G401.6 (cell line): ENCODE results near the gene TMEM165.

ENCODE experiments used
- FAIRE-seq: peaks from 2 replicates; lab custom pipeline; 2012; peaks lifted over from hg19 to GRCh38; lab: Jason Lieb, UNC

The TMEM165 gene

DNA sequence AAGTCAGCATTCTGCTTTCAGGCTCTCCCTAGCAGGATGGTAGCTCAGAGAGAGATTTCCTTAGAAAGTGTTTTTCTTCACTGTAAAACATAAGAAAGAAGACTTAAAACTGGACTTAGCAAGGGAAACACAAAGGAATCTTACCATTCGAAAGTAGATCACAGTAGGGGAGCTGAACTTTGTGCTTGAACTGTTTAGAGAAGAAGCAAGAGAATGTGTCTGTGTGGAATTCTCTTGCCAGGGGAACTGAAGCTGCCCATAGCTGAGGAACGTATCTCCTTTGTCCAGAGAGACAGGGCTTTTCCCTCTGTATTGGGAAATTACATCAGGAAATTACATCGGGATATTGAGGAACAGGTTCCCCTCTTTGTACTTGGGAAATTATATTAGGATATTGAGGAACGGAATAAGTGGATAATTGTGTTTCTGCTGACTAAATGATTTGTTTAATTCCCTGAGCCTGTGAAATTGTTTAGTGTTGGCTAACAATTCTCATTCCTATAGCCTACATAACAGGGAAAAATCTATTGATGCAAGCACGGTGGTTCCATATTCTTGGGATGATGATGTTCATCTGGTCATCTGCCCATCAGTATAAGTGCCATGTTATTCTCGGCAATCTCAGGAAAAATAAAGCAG is 28.6 kb upstream of the TMEM165 start:
- no peak for FAIRE-seq

- no peak for FAIRE-seq
Measured at GRCh38 chr4:55369968-55370367, 25.8 kb upstream of the TMEM165 start.

- FAIRE-seq, result no peak
Measured at GRCh38 chr4:55372259-55372658, 23.5 kb upstream of the TMEM165 start.

- no peak for FAIRE-seq
Measured at GRCh38 chr4:55373461-55373860, 22.3 kb upstream of the TMEM165 start.

- no peak for FAIRE-seq
Measured at GRCh38 chr4:55376698-55377097, 19.1 kb upstream of the TMEM165 start.

DNA sequence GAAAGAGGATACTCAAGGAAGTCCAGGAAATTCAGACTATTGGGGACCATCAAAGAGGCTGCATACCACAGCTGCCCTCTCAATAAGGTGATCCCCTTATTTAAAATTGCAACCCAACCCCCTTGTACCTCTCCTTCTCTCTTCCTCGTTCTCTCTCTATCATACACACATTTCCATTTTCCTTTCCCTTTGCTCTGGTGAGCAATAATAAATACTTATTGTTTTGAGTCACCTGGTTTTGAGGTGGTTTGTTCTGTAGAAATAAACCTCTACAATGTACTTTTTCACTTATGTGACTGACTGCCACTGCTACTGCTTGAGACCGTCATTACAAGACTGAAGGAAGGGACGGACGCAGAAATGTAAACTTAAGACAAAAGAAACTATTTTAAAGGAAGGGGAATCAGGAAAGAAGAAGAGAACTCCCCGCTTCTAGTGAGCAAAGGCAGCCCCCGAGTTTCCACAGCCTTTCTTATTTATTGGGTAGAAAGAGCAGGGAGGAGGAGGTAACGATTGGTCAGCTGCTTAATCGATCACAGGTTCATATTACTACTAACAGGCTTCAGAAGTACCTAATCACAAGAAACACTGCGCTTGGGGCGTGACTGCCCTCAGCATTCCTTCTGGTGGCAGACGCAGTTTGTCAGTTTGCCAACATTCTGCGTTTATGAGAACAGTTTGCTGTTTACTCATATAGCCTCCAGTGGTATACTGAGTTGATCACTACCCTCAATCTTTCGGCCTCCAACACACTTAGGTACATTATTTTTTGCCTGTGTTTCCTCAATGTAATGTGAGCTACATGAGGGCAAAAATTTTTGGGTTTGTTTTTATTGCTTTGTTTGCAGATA is 16.9 kb upstream of the TMEM165 start:
- no peak for FAIRE-seq

- FAIRE-seq, result no peak
Measured at GRCh38 chr4:55380576-55380975, 15.2 kb upstream of the TMEM165 start.

GRCh38 chr4:55381502-55381901 is 14.3 kb upstream of the TMEM165 start:
- FAIRE-seq, result no peak

GRCh38 chr4:55382488-55383003 is 13.2 kb upstream of the TMEM165 start:
- no peak for FAIRE-seq

- FAIRE-seq, result no peak
Measured at GRCh38 chr4:55385201-55385649, 10.5 kb upstream of the TMEM165 start.

GRCh38 chr4:55386073-55386472 is 9.7 kb upstream of the TMEM165 start:
- peak; percentile 46 for FAIRE-seq

GRCh38 chr4:55386840-55387239 is 8.9 kb upstream of the TMEM165 start:
- no peak for FAIRE-seq

DNA sequence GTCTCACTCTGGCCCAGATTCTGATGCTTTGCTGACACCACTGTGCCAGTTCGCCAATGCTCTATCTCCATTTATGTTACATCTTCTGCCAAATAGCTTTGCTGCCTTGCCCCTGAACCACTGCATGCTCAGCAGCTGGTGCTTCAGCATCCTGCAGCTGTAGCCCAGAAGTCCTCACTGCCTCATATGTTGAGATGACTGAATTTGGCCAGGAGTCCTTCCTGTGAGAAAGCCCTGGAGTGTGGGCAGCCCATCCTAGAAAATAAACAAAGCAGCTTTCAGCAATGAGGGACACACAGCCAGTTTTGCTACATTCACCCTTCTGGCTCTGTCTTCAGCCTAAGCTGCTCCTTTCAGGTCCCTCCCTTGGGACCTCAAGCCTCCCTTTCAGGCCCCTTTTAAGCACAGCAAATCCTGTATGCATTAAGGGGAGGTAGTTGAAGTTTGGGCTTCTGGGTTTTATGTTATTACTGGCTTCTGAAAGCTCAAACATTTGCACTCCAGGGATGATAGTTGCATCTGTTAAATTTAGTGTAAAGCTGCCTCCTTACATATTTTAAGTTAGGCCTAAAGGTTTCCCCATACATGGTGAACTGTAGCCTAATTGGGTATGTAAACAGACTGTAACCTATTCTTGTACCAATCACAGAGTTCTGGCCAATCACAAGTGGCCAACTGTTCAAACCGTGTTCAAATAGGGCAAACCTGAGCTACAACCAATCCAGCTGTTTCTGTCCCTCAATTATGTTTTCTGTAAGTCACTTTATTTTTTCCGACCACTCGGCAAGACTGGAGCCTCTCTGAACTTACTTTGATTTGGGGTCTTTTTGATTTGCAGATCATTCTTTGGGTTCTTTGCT is 2.1 kb upstream of the TMEM165 start:
- FAIRE-seq, result no peak

GRCh38 chr4:55395218-55395528 is 584 bp upstream of the TMEM165 start:
- no peak for FAIRE-seq

- no peak for FAIRE-seq
Measured at GRCh38 chr4:55396308-55397125, 760 bp downstream of the TMEM165 start.

- no peak for FAIRE-seq
Measured at GRCh38 chr4:55397126-55397436, 1.3 kb downstream of the TMEM165 start.

DNA sequence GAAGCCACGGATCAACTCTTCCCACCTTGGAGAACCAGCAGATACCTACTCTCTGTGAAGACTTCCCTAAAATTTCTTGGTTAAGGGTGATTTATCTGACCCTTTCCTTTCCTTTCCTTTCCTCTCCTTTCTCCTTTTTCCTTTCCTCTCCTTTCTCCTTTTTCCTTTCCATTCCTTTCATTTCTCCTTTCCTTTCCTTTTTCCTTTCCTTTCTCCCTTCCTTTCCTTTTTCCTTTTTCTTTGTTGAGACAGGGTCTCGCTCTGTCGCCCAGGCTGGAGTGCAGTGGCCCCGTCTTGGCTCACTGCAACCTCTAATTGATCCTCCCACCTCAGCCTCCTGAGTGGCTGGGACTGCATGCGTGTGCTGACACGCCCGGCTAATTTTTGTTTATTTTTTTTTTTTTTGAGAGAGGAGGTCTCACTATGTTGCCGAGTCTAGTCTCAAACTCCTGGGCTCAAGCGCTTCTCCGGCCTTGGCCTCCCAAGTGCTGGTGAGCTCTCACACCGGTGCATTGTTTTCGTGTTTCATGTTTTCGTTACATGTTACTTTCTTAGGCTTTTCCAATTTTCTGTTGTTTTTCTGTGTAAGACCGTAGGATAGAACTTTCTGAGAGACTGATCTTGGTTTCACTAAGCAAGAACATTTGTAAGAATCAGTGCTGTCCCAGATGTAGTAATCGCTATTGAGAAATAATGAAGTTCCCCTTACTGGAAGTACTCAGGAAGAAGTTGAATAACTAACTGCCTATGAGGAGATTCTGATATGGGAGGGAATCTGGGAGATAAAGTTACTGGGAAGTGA is 2.0 kb downstream of the TMEM165 start:
- FAIRE-seq, result no peak

DNA sequence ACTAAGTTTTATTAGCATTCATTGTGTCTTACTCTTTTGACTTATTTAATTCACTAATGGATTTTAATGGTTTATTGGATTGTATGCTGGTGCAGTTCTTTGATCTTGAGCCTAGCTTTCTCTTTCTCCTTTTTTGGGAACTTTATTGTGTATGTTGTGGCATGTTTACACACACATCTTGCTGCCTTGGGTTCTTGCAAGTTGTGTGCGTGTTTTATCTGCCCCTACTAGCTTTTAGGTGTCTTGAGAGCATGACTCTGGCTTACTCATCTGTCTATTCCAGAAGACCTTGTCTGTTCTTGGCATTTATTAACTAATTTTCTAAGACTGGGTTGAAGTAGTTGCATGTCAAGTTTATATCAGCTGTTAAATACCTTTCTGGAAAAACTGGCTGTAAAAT is 2.7 kb downstream of the TMEM165 start:
- no peak for FAIRE-seq

DNA sequence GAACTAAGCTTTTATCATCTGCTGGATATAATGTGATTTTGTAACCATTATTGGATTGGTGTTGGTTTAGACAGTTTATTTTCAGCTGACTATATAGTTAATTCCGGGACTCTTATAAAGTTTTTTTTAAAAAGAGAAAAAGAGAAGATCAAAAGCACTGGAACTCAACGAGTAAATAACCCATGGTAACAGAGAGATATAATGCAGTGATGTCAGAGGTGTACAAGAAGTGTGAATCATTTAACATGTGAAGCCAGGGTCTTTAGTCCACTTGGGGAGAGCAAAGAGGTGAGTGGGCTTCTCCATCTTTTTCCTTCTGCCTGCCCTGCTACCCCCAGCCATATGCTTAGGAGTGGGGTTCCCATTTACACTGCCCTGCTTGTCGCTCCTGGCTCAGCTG is 3.2 kb downstream of the TMEM165 start:
- no peak for FAIRE-seq

- no peak for FAIRE-seq
Measured at GRCh38 chr4:55399581-55399980, 3.8 kb downstream of the TMEM165 start.

- FAIRE-seq, result no peak
Measured at GRCh38 chr4:55405073-55405472, 9.3 kb downstream of the TMEM165 start.
